Upper lobe of left lung (tissue), 4 donors: ENCODE measurements around the gene CCM2L.

ENCODE experiments used
- CTCF ChIP-seq, 6 experiments: fragments of 450-650 bp in 4 of 6; fragments of 200-600 bp in 2 of 6; sonication (generic) in 2 of 6; IDR thresholded peaks; one replicate each; pipeline ENCODE4 v1.5.1; 2016 to 2019; ENCODE audit warnings: antibody characterized with exemption in 6 of 6
- POLR2A ChIP-seq, 4 donors: fragments of 450-650 bp; IDR thresholded peaks; one replicate each; pipeline ENCODE4 v1.5.1; 2016 to 2017; ENCODE audit warnings: antibody characterized with exemption in 4 of 4, mild to moderate bottlenecking in 2 of 4
- POLR2AphosphoS5 ChIP-seq, 2 donors: sonication (generic); formaldehyde crosslinking; IDR thresholded peaks; one replicate each; pipeline ENCODE4 v1.5.1; 2017; ENCODE audit warnings: antibody characterized with exemption in 2 of 2

- TF ChIP-seq CTCF (IDR thresholded peaks at IDR 0.05) = no peak
- TF ChIP-seq POLR2AphosphoS5 (IDR thresholded peaks at IDR 0.05) = no peak
- TF ChIP-seq POLR2A (IDR thresholded peaks at IDR 0.05) = no peak
Measured at GRCh38 chr20:31998246-31998645, 12.0 kb upstream of the CCM2L start.
